Endometrial microvascular endothelial cells (primary cell): Measurements from ENCODE around the gene IFRD2. TPM values are rescaled to one million over a fixed set of nuclear protein-coding genes. Genes with fewer than 3 reads are reported as not detected.

ENCODE experiments used
- in situ Hi-C: cut with HindIII; loops from 2 replicates; pipeline ENCODE4 v1.10.0; 2017; ENCODE audit warnings: low sequenced_read_pairs, low pct_unique_long_range_greater_than_20kb; ENCODE audit errors: inconsistent ontology term
- total RNA-seq: library from RNA; depleted of rRNA; stranded (reverse); fragments of >200 nt; gene quantifications from one replicate; pipeline ENCODE4 v1.2.3, GENCODE V29; 2015; ENCODE audit errors: inconsistent ontology term

The IFRD2 gene
- total RNA-seq, 1 donor from 2014 or later, result 188 TPM

DNA sequence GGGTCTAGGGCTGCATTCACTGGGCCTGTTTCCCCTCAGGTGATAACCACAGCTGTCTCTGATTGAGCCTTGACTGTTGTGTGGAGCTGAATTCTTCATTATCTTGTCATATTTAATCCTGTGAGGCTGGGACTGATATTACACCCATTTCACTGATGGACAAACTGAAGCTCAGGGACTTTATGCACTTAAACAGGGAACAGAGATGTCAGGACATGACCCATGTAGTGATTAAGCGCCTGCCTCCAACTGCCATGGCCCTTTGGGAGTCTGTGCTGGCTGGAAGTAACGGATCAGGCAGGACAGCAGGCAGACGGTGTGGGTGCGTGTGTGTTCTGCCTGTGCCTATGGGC lies 48.7 kb downstream of the IFRD2 start:
- in situ Hi-C loops, result loop anchor here (10.0 kb wide), 1 partner anchor 91 kb away; no protein-coding TSS in a partner anchor

- in situ Hi-C loops, result loop anchor here (10.0 kb wide), 1 partner anchor 92 kb away; no protein-coding TSS in a partner anchor
These were observed 49.2 kb downstream of the IFRD2 start for GRCh38 chr3:50242851-50243542.

DNA sequence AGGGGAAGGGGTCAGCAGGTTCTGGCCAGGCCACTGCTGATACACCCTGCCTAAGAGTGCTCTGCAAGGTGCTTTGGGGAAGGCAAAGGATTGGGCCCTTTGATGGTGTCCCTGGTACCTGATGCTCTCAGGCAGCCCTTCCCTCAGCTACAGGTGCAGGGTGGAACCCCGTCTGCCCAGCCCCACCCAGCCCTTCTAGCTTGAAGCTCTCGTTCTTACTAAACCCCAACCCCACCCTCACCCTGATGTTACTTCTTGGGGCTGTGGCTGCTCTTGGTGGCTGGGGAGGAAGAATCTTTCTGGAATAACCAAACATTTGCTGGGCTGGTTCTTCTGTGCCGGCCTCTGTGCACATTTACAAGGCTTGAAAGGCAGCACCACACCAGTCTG lies 49.9 kb downstream of the IFRD2 start:
- in situ Hi-C loops, result loop anchor here (10.0 kb wide), 1 partner anchor 92 kb away; no protein-coding TSS in a partner anchor

GRCh38 chr3:50241713-50242380 lies 50.4 kb downstream of the IFRD2 start:
- in situ Hi-C loops, result loop anchor here (10.0 kb wide), 1 partner anchor 93 kb away; no protein-coding TSS in a partner anchor

DNA sequence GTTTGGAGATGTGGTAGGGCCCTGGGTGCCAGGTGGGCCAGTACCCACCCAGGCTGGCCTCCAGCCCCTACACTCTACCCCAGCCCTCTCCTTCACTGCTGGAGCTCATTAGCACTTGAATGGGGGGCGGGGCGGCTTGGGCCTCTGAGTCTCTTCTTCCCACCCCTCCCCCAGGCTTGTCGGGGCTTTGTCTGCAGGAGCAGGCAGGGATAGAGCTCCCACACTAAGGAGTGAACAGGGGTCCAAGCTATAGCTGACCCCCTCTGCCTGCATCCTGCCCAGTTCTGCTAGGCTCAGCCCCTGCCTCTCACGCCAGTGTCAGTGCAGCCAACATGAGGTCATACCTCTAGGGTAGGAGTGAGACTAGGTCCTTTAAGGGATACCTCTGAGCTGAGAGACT lies 51.1 kb downstream of the IFRD2 start:
- in situ Hi-C loops, result loop anchor here (10.0 kb wide), 1 partner anchor 94 kb away; no protein-coding TSS in a partner anchor

DNA sequence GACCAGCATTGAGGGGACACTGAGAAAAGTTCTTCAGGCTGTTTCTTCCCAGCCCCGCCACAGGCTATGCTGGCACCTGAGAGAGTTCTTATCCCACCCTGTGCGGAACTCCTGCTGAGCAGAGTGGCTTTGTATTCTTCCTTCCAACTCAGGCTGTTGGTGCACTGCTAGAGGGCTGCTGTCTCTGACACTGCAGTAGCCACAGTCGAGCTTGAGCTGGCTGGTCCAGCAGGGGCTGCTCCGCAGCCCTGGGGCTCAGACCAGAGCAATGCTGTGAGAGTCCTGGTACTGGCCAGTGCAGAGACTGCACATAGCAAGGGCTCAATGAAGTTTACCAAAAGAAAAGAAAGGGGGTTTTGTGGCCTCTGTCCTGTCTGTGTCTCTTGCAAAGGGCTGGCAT lies 52.6 kb downstream of the IFRD2 start:
- in situ Hi-C loops, result loop anchor here (10.0 kb wide), 1 partner anchor 95 kb away; no protein-coding TSS in a partner anchor

GRCh38 chr3:50238549-50239026 lies 53.6 kb downstream of the IFRD2 start:
- in situ Hi-C loops, result no loop called here

DNA sequence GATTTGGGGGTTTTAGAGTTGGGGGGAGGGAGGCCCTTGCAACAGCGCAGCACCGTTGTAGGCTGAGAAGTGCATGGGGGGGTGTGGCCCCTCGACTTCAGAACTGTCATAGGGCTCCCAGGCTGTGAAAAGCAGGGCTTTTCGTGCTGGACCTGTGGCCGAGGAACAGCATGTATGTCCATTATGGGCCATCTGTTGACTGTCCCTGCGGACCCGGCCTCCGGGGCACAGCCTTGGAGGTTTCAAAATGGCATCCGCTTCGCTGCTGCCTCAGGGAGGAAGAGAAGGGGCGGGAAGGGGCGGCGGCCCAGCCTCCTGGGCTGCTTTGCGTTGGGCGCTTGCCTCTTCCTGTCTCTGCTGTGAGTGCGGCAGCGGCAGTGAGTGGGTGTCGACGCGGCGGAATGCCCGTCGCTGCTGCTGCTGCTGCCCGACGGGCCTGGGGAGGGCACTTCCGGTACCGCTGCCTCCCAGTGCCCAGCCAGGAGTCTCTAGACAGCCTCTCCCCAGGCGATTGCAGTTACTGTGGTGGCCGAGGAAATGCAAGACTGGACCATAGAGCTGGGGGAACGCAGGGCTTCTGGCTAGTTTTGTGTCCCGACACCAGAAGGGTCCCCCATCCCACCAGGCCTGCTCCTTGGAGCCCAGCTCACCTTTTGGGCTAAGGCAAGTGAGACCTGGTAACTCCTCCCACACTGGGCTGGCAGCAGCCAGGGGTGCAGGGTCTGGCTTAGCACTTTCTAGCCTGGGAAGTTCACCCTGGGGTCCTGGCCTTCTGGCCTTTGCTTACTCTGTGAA lies 54.3 kb downstream of the IFRD2 start:
- in situ Hi-C loops, result no loop called here

Other genes with a start within 250 kb of the IFRD2 start
- gene RBM5, start 203.5 kb downstream of the IFRD2 start, total RNA-seq, result 89.3 TPM
- 263 TPM for gene SEMA3F, start 137.1 kb downstream of the IFRD2 start, total RNA-seq
- gene GNAT1, start 100.8 kb downstream of the IFRD2 start, total RNA-seq, result not detected
- gene SLC38A3, start 87.2 kb downstream of the IFRD2 start, total RNA-seq, result not detected
- gene GNAI2, start 56.2 kb downstream of the IFRD2 start, total RNA-seq, result 611 TPM
- 0.19 TPM for gene SEMA3B, start 23.3 kb downstream of the IFRD2 start, total RNA-seq
- not detected for gene LSMEM2, start 13.3 kb downstream of the IFRD2 start, total RNA-seq
- gene HYAL3, start 7.0 kb upstream of the IFRD2 start, total RNA-seq, result 7.3 TPM
- gene NAA80, start 7.0 kb upstream of the IFRD2 start, total RNA-seq, result 11.2 TPM
- 10.3 TPM for gene HYAL1, start 11.1 kb upstream of the IFRD2 start, total RNA-seq
- 432 TPM for gene HYAL2, start 30.3 kb upstream of the IFRD2 start, total RNA-seq
- gene TUSC2, start 35.8 kb upstream of the IFRD2 start, total RNA-seq, result 40.9 TPM
- gene RASSF1, start 48.4 kb upstream of the IFRD2 start, total RNA-seq, result 24.7 TPM
- not detected for gene ZMYND10, start 53.3 kb upstream of the IFRD2 start, total RNA-seq
- gene NPRL2, start 58.3 kb upstream of the IFRD2 start, total RNA-seq, result 13.6 TPM
- gene CYB561D2, start 58.4 kb upstream of the IFRD2 start, total RNA-seq, result 40.8 TPM
- gene TMEM115, start 67.1 kb upstream of the IFRD2 start, total RNA-seq, result 83.0 TPM
- gene CACNA2D2, start 211.2 kb upstream of the IFRD2 start, total RNA-seq, result not detected